Keratinocyte (primary cell): Measurements from ENCODE around the gene DYNC2I2. TPM values are rescaled to one million over a fixed set of nuclear protein-coding genes. Genes with fewer than 3 reads are reported as not detected.
A peak's percentile ranks its signal among the peaks of the same experiment; 100 is the strongest.

Experiments
- DNase-seq: peaks from one replicate; pipeline ENCODE4 v3.0.0-alpha.2; 2011; ENCODE audit warnings: low read depth, missing footprints, low spot score
- FAIRE-seq: peaks from 2 replicates; lab custom pipeline; 2011; peaks lifted over from hg19 to GRCh38; lab: Jason Lieb, UNC
- H2AFZ ChIP-seq: 2 replicates; pipeline ENCODE4 v1.6.0; 2012; ENCODE audit warnings: low read length, control low read depth, inconsistent platforms; ENCODE audit not compliant: control insufficient read depth
- H3K27ac ChIP-seq: 2 replicates; pipeline ENCODE4 v1.5.1; 2011; ENCODE audit warnings: low read length; ENCODE audit not compliant: control insufficient read depth, insufficient read depth
- H3K27me3 ChIP-seq: 3 replicates; pipeline ENCODE4 v1.6.0; 2011; ENCODE audit warnings: low read length; ENCODE audit not compliant: control insufficient read depth, insufficient read depth; ENCODE audit errors: extremely low read depth
- H3K36me3 ChIP-seq, 2 experiments: 2 replicates in 1 of 2; 3 replicates in 1 of 2; pipeline ENCODE4 v1.5.1; 2011; ENCODE audit warnings: low read length in 2 of 2, mild to moderate bottlenecking in 1 of 2; ENCODE audit not compliant: control insufficient read depth in 2 of 2, insufficient read depth in 2 of 2; ENCODE audit errors: extremely low read depth in 1 of 2
- H3K4me1 ChIP-seq: 3 replicates; pipeline ENCODE4 v1.5.1; 2011; ENCODE audit warnings: low read length; ENCODE audit not compliant: control insufficient read depth, insufficient read depth; ENCODE audit errors: extremely low read depth
- H3K4me2 ChIP-seq: 3 replicates; pipeline ENCODE4 v1.6.0; 2011; ENCODE audit warnings: low read depth, low read length; ENCODE audit not compliant: control insufficient read depth, insufficient read depth; ENCODE audit errors: extremely low read depth
- H3K4me3 ChIP-seq, 3 experiments: fragments of 200-600 bp in 1 of 3; sonication (generic) in 1 of 3; 2 replicates in 2 of 3; 3 replicates in 1 of 3; pipeline ENCODE4 v1.5.1; 2011 to 2016; ENCODE audit warnings: low read length in 3 of 3, mild to moderate bottlenecking in 3 of 3, control low read depth in 2 of 3, inconsistent platforms in 1 of 3, low read depth in 1 of 3, mixed read lengths in 1 of 3, mixed run types in 1 of 3, moderate library complexity in 1 of 3; ENCODE audit not compliant: control insufficient read depth in 2 of 3, insufficient read depth in 2 of 3; ENCODE audit errors: extremely low read depth in 1 of 3
- H3K79me2 ChIP-seq: 2 replicates; pipeline ENCODE4 v1.6.0; 2012; ENCODE audit warnings: low read length; ENCODE audit not compliant: control insufficient read depth, insufficient read depth
- H3K9ac ChIP-seq: 3 replicates; pipeline ENCODE4 v1.6.0; 2011; ENCODE audit warnings: low read length; ENCODE audit not compliant: control insufficient read depth, insufficient read depth; ENCODE audit errors: extremely low read depth
- H3K9me1 ChIP-seq: 3 replicates; pipeline ENCODE4 v1.6.0; 2011; ENCODE audit warnings: low read length; ENCODE audit not compliant: control insufficient read depth, insufficient read depth; ENCODE audit errors: extremely low read depth
- H3K9me3 ChIP-seq: 2 replicates; pipeline ENCODE4 v1.5.1; 2012; ENCODE audit warnings: low read depth, low read length; ENCODE audit not compliant: control insufficient read depth
- H4K20me1 ChIP-seq: 3 replicates; pipeline ENCODE4 v1.6.0; 2011; ENCODE audit warnings: low read length; ENCODE audit not compliant: control insufficient read depth, insufficient read depth; ENCODE audit errors: extremely low read depth
- CTCF ChIP-seq, 3 experiments: IDR thresholded peaks in 1 of 3; conservative IDR thresholded peaks in 1 of 3; optimal IDR thresholded peaks in 1 of 3; 2 replicates in 2 of 3; 3 replicates in 1 of 3; pipeline versions ENCODE3 to v1.5.1; 2011; ENCODE audit warnings: low read length in 3 of 3, mild to moderate bottlenecking in 3 of 3, moderate library complexity in 2 of 3, control low read depth in 1 of 3, inconsistent platforms in 1 of 3; ENCODE audit not compliant: insufficient read depth in 2 of 3; ENCODE audit errors: extremely low read depth in 1 of 3
- EZH2 ChIP-seq: IDR thresholded peaks from one replicate; pipeline ENCODE4 v1.6.1; 2012; ENCODE audit warnings: inconsistent platforms, mild to moderate bottlenecking, low read length, moderate library complexity
- dilution Hi-C: fragments of 300-500 bp; cut with MboI; formaldehyde crosslinking; loops from one replicate; pipeline ENCODE4 v1.7.0; 2020; ENCODE audit warnings: low sequenced_read_pairs; ENCODE audit not compliant: extremely low pct_ligation_motif_present
- polyA plus RNA-seq, 5 experiments: library from polyadenylated mRNA; depleted of rRNA in 3 of 5; stranded (reverse) in 3 of 5; stranded (forward) in 1 of 5; unstranded in 1 of 5; fragments of >200 nt; gene quantifications; 1 replicate in 1 of 5; 2 replicates in 3 of 5; 3 replicates in 1 of 5; pipeline versions ENCODE4 v1.2.1 to v1.2.3, GENCODE V29; 2011 to 2012; ENCODE audit warnings: missing spikeins in 2 of 5, low read depth in 1 of 5, low replicate concordance in 1 of 5

Gene DYNC2I2
- polyA plus RNA-seq, 1 donor (not counting 4 experiments of a cell fraction or from before 2014, with no cell fraction given), result 11.5 TPM

DNA sequence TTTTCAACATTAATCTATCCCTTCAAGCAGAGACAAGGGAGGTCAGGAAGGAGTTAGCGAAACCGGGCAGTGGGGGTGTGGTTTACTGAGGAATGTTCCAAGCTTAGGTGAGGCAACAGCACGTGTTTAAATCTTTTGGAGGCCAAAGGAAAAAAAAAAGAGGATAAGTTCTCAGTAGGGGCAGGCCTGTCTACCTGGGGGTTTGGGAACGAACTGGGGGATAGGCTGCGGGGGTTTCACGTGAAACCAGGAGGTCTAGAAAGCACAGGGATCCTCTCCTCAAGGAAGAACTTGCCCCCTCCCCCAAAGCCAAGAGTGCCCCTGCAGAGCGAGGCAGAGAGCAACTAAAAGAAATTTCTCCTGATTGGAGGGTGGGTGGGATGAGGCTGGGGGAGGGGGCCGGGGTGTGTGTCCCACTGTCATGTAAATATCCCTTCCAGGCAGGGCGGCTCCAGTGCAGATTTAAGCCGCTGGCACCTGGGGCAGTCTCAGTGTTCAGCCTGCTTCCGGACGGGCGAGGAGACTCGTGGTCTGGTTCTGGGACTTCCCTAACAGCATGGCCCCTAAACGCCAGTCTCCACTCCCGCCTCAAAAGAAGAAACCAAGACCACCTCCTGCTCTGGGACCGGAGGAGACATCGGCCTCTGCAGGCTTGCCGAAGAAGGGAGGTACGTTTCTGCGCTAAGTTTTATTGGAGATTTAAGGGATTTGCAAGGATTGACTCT lies 26.9 kb upstream of the DYNC2I2 start:
- peaks cover 30% of the 10 kb centered on the region for H3K4me1 ChIP-seq
- DNase-seq (no peak), FAIRE-seq (no peak)
- dilution Hi-C loops, result no loop called here
- H3K4me3 ChIP-seq, result peak overlapping the region; percentile 64 to 98 (median 78)
- H3K27ac ChIP-seq, result peak overlapping the region; percentile 99
- H2AFZ ChIP-seq, result peak overlapping the region; percentile 8
- H3K9me1 ChIP-seq, result no peaks in the 10 kb centered on the region
- no peaks in the 10 kb centered on the region for H3K9me3 ChIP-seq
- TF ChIP-seq EZH2, result no peak
- no peak for TF ChIP-seq CTCF (optimal IDR thresholded peaks at IDR 0.05 in 1 of 3, IDR thresholded peaks at IDR 0.05 in 1 of 3, conservative IDR thresholded peaks at IDR 0.05 in 1 of 3; ENCODE audit: extremely low read depth in 1 of 3, insufficient read depth in 2 of 3, low read length in 3 of 3)
- H4K20me1 ChIP-seq, result no peaks in the 10 kb centered on the region
- peaks cover 49% of the 10 kb centered on the region for H3K79me2 ChIP-seq
- peak overlapping the region; percentile 85 for H3K4me2 ChIP-seq
- no peaks in the 10 kb centered on the region for H3K27me3 ChIP-seq
- H3K9ac ChIP-seq, result peak overlapping the region; percentile 99
- peaks cover 1 to 11% of the 10 kb centered on the region in 2 experiments for H3K36me3 ChIP-seq

GRCh38 chr9:128677794-128678193 lies 21.1 kb upstream of the DYNC2I2 start:
- Histone ChIP-seq H2AFZ (no peak overlapping the region), H3K79me2 (peaks cover 7% of the 10 kb centered on the region), H3K4me3 (no peak overlapping the region), H3K9ac (no peak overlapping the region), H3K4me2 (no peak overlapping the region), H3K9me1 (no peaks in the 10 kb centered on the region), H3K36me3 (peaks cover 5 to 6% of the 10 kb centered on the region in 2 experiments), H3K27ac (no peak overlapping the region), H3K4me1 (peaks cover under 1% of the 10 kb centered on the region), H3K27me3 (no peaks in the 10 kb centered on the region), H4K20me1 (peaks cover 3% of the 10 kb centered on the region), H3K9me3 (no peaks in the 10 kb centered on the region)
- FAIRE-seq, result no peak
- no peak for DNase-seq
- no peak for TF ChIP-seq CTCF (optimal IDR thresholded peaks at IDR 0.05 in 1 of 3, IDR thresholded peaks at IDR 0.05 in 1 of 3, conservative IDR thresholded peaks at IDR 0.05 in 1 of 3; ENCODE audit: extremely low read depth in 1 of 3, insufficient read depth in 2 of 3, low read length in 3 of 3)
- no peak for TF ChIP-seq EZH2
- dilution Hi-C loops, result no loop called here
